K562 (cell line): ENCODE data around the gene SERPINE2. TPM values are rescaled to one million over a fixed set of nuclear protein-coding genes. Genes with fewer than 3 reads are reported as not detected.

Source experiments
- ARID4B ChIP-seq: sonication (generic); formaldehyde crosslinking; IDR thresholded peaks from 2 replicates; pipeline ENCODE4 v1.8.0; 2022; ENCODE audit warnings: mild to moderate bottlenecking, missing genetic modification reagents
- CC2D1A ChIP-seq: fragments of 450-650 bp; IDR thresholded peaks from 2 replicates; pipeline ENCODE4 v1.6.1; 2017; ENCODE audit warnings: mild to moderate bottlenecking
- RBBP5 ChIP-seq: fragments of 200-600 bp; sonication (generic); IDR thresholded peaks from 2 replicates; pipeline ENCODE4 v1.6.1; 2012; ENCODE audit warnings: borderline replicate concordance, mild to moderate bottlenecking, low read length, control low read depth, inconsistent platforms; ENCODE audit not compliant: insufficient read depth, poor library complexity, severe bottlenecking
- SMARCB1 ChIP-seq: IDR thresholded peaks from 2 replicates; pipeline ENCODE4 v1.6.1; 2011; ENCODE audit warnings: improper control_type of control experiment, low read depth; ENCODE audit not compliant: insufficient read length
- TARDBP ChIP-seq: fragments of 450-650 bp; IDR thresholded peaks from 2 replicates; pipeline ENCODE4 v1.6.1; 2016
- YBX1 ChIP-seq: fragments of 450-650 bp; IDR thresholded peaks from 2 replicates; pipeline ENCODE4 v1.7.1; 2016; ENCODE audit warnings: mild to moderate bottlenecking
- ZFP91 ChIP-seq: sonication (generic); formaldehyde crosslinking; IDR thresholded peaks from 2 replicates; pipeline ENCODE4 v1.8.0; 2022; ENCODE audit warnings: mild to moderate bottlenecking, missing genetic modification reagents
- ZNF445 ChIP-seq: fragments of 250-450 bp; sonication (Bioruptor Pico); IDR thresholded peaks from 2 replicates; pipeline ENCODE4 v1.4.0; 2020; ENCODE audit warnings: low read depth, mild to moderate bottlenecking, moderate library complexity
- ZNF785 ChIP-seq: fragments of 250-450 bp; sonication (Bioruptor Pico); IDR thresholded peaks from 2 replicates; pipeline ENCODE4 v1.4.0; 2020; ENCODE audit warnings: mild to moderate bottlenecking
- polyA plus RNA-seq, 8 experiments: library from polyadenylated mRNA; depleted of rRNA in 4 of 8; stranded (reverse) in 5 of 8; unstranded in 3 of 8; fragments of >200 nt; fragmentation: Nextera tagmentation in 2 of 8; fragmentation: Illumina TruSeq in 1 of 8; extraction: Ambion mirVana in 2 of 8; extraction: Trizol in 1 of 8; gene quantifications; 2 replicates each; pipeline versions ENCODE4 v1.2.1 to v1.2.3, GENCODE V29; 2011 to 2014; ENCODE audit warnings: inconsistent platforms in 1 of 8, missing spikeins in 1 of 8
- total RNA-seq, 7 experiments: library from RNA; depleted of rRNA in 6 of 7; stranded (reverse); fragments of >200 nt in 6 of 7; fragmentation: Illumina TruSeq in 2 of 7; extraction: Trizol in 2 of 7; gene quantifications; 2 replicates each; pipeline versions ENCODE4 v1.2.1 to v1.2.3, GENCODE V29; 2011 to 2021; ENCODE audit warnings: low replicate concordance in 1 of 7
- TF ChIP-seq, protein P1 (sequence below): fragments of 250-450 bp; sonication (Bioruptor Pico); IDR thresholded peaks from 2 replicates; pipeline ENCODE4 v1.9.0; 2021; ENCODE audit warnings: mild to moderate bottlenecking, inconsistent platforms
- TF ChIP-seq, protein P2 (sequence below), 2 experiments: IDR thresholded peaks; 2 replicates each; pipeline ENCODE4 v1.6.1; 2011; ENCODE audit warnings: borderline replicate concordance in 1 of 2, control low read depth in 1 of 2, low read depth in 1 of 2, low read length in 1 of 2, mild to moderate bottlenecking in 1 of 2, mixed read lengths in 1 of 2, moderate library complexity in 1 of 2; ENCODE audit not compliant: insufficient read depth in 1 of 2, insufficient read length in 1 of 2, poor library complexity in 1 of 2, severe bottlenecking in 1 of 2; ENCODE audit errors: extremely low read depth in 1 of 2
- TF ChIP-seq, protein P3 (sequence below): fragments of 150-350 bp; IDR thresholded peaks from 2 replicates; pipeline ENCODE4 v1.6.1; 2014; ENCODE audit warnings: low read depth, mild to moderate bottlenecking, low read length, borderline replicate concordance

Gene SERPINE2
- total and polyA plus RNA-seq, 9 of the 15 experiments (the other 6 are each of a cell fraction or from before 2014, with no cell fraction given), result 0.03 to 0.16 (median 0.13) TPM; not detected in 6

DNA sequence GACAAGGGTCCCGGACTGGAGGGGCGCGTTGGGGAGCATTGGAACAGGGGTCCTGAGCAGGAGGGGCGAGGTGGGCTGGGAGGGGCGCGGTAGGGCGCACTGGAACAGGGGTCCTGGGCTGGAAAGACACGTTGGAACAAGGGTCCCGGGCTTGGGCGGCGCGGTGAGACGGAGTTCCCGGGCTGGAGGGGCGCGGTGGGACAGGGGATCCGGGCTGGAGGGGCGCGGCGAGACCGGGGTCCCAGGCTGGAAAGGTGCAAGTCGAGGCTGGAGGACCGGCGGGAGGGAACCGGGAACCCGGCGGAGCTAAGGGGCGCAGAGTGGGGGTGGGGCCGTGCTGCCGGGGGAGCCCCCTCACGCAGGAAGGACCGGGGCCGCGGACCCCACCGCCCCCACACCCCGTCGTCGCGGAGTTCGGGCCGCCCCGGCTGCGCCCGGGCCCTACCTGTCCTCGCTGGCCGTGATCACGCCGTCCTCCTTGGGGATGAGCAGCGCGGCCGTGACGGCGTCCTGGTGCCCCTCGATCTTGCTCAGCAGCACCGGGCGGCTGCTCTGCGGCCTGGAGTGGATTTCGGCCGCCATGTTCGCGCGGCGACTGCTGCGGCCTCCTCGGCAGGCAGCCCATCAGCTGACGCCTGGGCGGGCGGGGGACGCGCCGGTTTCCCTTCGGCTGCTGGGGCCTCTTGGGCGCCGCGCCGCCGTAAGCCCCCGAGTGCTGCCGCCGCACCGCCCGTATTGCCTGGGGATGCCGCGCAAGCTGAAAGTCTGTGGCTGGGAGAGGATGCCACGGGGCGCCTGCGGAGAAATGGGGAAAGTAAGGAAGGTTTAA lies 94.2 kb downstream of the SERPINE2 start, which contains the start of gene WDFY1 (continued):
- TF ChIP-seq ZNF785 (CRISPR knock-in tag), result no peak
- TF ChIP-seq, protein P1, sequence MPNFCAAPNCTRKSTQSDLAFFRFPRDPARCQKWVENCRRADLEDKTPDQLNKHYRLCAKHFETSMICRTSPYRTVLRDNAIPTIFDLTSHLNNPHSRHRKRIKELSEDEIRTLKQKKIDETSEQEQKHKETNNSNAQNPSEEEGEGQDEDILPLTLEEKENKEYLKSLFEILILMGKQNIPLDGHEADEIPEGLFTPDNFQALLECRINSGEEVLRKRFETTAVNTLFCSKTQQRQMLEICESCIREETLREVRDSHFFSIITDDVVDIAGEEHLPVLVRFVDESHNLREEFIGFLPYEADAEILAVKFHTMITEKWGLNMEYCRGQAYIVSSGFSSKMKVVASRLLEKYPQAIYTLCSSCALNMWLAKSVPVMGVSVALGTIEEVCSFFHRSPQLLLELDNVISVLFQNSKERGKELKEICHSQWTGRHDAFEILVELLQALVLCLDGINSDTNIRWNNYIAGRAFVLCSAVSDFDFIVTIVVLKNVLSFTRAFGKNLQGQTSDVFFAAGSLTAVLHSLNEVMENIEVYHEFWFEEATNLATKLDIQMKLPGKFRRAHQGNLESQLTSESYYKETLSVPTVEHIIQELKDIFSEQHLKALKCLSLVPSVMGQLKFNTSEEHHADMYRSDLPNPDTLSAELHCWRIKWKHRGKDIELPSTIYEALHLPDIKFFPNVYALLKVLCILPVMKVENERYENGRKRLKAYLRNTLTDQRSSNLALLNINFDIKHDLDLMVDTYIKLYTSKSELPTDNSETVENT, result 0 out of 2 replicates have a peak, but pooled peaks have one; percentile 27
- TF ChIP-seq RBBP5, result peak; percentile 64
- TF ChIP-seq ZNF445, result no peak
- no peak for TF ChIP-seq YBX1
- TF ChIP-seq ARID4B (CRISPR knock-in tag), result peak; percentile 77; the same call in 1 of the 2 replicates
- TF ChIP-seq TARDBP, result no peak; the same call in 1 of the 2 replicates
- TF ChIP-seq, protein P2, sequence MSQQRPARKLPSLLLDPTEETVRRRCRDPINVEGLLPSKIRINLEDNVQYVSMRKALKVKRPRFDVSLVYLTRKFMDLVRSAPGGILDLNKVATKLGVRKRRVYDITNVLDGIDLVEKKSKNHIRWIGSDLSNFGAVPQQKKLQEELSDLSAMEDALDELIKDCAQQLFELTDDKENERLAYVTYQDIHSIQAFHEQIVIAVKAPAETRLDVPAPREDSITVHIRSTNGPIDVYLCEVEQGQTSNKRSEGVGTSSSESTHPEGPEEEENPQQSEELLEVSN (IDR thresholded peaks at IDR 0.05; ENCODE audit: borderline replicate concordance in 1 of 2, extremely low read depth in 1 of 2, insufficient read depth in 1 of 2, insufficient read length in 1 of 2, low read depth in 1 of 2, low read length in 1 of 2, poor library complexity in 1 of 2, severe bottlenecking in 1 of 2), result peak in 1 of 2 experiments; percentile 63
- TF ChIP-seq, protein P3, sequence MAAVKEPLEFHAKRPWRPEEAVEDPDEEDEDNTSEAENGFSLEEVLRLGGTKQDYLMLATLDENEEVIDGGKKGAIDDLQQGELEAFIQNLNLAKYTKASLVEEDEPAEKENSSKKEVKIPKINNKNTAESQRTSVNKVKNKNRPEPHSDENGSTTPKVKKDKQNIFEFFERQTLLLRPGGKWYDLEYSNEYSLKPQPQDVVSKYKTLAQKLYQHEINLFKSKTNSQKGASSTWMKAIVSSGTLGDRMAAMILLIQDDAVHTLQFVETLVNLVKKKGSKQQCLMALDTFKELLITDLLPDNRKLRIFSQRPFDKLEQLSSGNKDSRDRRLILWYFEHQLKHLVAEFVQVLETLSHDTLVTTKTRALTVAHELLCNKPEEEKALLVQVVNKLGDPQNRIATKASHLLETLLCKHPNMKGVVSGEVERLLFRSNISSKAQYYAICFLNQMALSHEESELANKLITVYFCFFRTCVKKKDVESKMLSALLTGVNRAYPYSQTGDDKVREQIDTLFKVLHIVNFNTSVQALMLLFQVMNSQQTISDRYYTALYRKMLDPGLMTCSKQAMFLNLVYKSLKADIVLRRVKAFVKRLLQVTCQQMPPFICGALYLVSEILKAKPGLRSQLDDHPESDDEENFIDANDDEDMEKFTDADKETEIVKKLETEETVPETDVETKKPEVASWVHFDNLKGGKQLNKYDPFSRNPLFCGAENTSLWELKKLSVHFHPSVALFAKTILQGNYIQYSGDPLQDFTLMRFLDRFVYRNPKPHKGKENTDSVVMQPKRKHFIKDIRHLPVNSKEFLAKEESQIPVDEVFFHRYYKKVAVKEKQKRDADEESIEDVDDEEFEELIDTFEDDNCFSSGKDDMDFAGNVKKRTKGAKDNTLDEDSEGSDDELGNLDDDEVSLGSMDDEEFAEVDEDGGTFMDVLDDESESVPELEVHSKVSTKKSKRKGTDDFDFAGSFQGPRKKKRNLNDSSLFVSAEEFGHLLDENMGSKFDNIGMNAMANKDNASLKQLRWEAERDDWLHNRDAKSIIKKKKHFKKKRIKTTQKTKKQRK, result no peak
- TF ChIP-seq ZFP91 (CRISPR knock-in tag), result no peak
- no peak for TF ChIP-seq SMARCB1
- no peak for TF ChIP-seq CC2D1A
